HG02759 (cell line): ENCODE results near the gene C16orf89.

Experiments
- ATAC-seq: cut with Tn5 transposase; IDR thresholded peaks from one replicate; pipeline ENCODE4 v1.9.1; 2021; ENCODE audit warnings: mild to moderate bottlenecking, moderate library complexity; ENCODE audit not compliant: unreplicated experiment

C16orf89 gene

GRCh38 chr16:5033256-5034166, 32.2 kb downstream of the C16orf89 start, which contains the start of gene NAGPA:
Gene NAGPA (minus strand): TSS chr16:5033935. CDS start chr16:5033914, 21 bp downstream.
- ATAC-seq = peak; percentile 92

GRCh38 chr16:5032748-5033167, 33.0 kb downstream of the C16orf89 start:
- no peak for ATAC-seq

- no peak for ATAC-seq
Observed at GRCh38 chr16:5031601-5032000, 34.2 kb downstream of the C16orf89 start.

- ATAC-seq = no peak
Observed at GRCh38 chr16:5030251-5030870, 35.4 kb downstream of the C16orf89 start.

DNA sequence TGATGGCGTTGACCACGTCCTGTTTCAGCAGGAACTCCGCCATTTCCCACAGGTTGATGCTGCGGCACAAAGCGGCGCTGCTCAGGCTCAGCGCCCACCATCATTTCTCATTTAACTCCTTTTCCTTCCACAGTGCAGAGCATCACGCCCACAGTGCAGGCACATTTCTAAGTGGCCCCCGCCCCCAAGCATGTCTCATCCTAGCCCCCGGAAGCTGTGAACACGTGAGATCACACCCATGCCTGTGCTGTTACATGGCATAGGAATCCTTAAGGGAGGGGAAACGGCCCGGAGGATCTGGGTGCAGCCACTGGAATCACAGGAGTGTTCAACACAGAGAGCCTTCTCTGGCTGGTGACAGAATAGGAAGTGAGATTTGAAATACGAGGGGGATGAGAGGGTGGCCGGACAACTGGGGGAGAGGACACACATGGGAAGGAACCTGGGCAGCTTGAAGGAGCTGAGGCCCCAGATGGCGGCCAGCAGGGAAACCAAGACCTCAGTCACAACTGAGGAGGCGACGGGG, 36.7 kb downstream of the C16orf89 start:
- no peak for ATAC-seq

GRCh38 chr16:5027575-5028235, 38.1 kb downstream of the C16orf89 start:
- no peak for ATAC-seq

DNA sequence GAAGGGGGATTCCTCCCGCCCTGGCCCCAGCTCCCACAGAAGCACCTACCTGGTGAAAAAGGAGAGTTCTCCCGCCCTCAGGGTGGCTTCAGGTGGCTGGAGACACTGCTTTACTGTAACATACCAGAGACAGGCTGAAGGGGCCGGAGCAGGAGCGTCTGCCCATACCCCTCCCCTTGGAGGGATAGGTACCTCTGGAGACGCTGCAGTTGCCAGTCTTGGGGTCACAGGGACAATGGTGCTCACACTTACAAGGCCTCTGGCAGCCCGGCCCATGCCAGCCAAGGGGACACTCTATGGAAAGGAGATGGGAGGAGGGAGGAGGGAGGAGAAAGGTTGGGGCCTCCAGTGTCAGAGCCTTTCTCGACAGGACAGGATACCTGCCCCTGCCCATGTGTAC, 38.7 kb downstream of the C16orf89 start:
- ATAC-seq = no peak

DNA sequence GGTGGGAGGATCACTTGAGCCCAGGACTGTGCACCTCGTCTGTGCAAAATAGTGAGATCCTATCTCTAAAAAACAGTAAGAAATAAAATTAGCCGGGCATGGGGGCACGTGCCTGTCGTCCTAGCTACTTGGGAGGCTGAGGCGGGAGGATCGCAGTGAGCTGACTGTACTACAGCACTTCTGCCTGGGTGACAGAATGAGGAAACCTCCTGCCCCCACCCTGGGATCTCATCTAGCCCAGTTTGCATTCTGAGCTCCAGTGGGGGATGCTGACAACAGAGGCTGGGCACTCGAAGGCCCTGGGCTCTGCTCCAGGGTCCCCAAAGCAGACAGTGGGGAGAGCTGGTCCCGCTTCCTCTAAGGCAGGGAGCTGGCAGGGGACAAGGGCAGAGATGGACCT, 39.1 kb downstream of the C16orf89 start:
- ATAC-seq = no peak

DNA sequence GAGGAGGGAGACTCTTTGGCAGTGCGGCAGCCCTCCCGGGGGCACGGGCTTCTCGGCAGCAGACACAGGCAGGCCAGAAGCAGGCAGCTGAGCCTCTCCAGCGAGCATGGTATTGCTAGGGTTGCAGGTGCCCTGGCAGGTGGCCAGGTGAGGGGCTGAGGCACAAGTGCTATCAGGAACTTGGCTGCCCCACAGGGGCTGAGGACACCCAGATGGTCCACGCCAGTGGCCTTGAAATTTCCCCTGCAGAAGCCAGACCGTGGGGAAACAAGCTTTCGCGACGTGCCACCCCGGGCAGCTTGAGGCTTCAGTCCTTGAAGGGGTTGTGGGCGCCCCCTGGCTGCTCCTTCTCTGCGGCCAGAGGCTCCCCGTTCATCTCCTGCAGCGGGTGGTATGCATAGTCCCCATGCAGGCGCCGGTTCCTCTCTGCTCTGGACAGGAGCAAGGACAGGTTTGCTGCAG, 40.6 kb downstream of the C16orf89 start:
- ATAC-seq = no peak

DNA sequence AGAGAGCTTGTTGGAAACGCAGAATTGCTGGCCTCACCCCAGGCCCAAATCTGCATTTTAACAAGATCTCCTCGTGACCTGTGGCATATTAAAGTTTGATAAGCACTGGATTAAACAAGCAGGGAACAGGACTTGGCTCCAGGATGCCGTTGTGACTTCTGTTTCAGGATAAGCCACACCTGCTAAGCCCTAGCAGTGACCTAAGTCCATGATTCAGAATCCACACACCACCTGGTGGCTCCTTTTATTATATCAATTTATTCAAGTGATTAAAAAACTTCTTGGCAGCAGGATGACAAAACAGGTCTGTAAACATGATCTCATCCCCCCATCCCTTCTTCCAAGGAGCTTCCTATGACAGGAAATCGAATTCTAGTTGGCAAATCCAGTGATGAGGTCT, 41.1 kb downstream of the C16orf89 start:
- ATAC-seq = no peak

- ATAC-seq = no peak
Observed at GRCh38 chr16:5022521-5022920, 43.2 kb downstream of the C16orf89 start.

DNA sequence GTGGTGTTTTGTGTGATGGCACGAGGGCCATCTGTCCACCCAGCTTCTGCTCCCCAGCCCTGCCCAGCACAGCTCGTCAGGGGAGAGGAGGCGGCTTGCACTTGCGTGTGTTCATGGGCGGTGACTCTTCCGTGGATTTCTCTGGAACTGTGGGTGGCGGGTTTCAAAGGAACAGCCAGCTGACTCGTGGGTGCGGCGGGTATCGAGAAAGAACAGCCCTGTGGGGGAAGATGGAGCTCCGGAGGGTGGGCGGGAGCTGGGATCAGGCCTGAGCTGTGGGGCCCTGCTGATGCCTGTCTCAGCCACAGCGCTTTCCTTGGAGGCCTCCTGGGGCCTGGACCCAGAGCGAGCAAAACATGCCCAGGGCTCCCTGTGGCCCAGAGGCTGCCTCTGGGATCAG, 45.2 kb downstream of the C16orf89 start:
- ATAC-seq = no peak

DNA sequence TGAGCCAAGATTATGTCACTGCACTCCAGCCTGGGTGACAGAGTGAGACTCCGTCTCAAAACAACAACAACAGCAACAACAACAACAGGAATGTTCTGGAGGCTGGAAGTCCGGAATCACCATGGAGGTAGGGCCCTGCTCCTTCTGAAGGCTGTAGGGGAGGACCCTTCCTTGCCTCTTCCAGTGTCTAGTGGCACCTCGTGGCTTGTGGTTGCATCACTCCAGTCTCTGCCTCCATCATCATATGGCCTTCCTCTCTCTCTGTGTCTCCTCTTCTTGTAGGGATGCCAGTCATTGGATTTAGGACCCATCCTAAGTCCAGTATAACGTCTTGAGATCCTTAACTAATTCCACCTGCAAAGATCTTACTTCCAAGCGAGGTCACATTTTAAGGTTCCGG, 46.0 kb downstream of the C16orf89 start:
- no peak for ATAC-seq

DNA sequence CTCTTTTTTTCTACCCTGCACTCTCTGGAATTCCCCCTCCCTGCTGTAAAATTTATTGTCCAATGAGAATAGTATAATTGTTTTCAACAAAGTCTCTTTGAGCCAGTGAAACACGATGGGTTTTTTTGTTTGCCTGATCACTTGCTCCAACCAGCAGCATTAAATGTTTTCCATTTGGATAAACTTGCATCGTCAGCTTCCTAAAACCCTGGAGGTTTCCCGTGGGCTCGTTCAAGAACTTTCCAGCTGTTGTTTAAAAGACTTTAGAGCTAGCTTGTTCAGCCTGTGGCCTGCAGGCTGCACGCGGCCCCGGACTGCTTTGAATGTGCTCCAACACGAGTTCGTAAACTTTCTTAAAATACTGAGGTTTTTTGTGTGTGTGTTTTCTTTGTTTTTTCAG, 47.0 kb downstream of the C16orf89 start:
- ATAC-seq = no peak

- ATAC-seq = no peak
Observed at GRCh38 chr16:5017678-5017969, 48.1 kb downstream of the C16orf89 start.

- ATAC-seq = no peak
Observed at GRCh38 chr16:5016967-5017677, 48.6 kb downstream of the C16orf89 start.

- no peak for ATAC-seq
Observed at GRCh38 chr16:5015887-5016286, 49.9 kb downstream of the C16orf89 start.

DNA sequence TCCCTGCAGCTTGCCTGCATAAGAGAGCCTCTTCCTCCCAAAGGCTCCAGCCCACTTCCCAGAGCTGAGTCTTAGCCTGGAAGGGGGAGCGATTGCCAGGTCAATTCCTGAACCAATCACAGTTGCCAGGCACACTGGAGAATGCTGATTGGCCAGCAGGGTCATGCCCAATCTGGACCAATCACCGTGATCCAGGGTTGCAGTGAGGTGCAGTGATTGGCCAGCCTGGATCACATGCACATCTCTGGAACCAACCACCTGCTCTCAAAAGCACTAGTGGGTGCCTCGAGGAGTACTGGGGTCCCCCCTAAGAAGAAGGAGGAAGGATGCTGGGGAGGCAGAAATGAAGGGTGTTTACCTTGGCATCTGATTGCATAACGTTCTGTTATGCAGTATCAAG, 50.4 kb downstream of the C16orf89 start:
- no peak for ATAC-seq

DNA sequence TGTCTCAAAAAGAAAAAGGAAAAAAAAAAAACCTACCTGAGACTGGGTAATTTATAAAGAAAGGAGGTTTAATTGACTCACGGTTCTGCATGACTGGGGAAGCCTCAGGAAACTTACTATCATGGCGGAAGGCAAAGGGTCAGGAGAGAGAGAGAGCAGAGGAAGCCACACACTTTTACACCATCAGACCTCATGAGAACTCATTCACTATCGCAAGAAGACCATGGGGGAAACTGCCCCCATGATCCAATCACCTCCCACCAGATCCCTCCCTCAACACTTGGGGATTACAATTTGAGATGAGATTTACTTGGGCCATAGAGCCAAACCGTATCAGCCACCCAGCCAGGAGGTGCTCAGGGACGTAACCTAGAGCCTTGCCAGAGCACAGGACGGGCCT, 52.9 kb downstream of the C16orf89 start:
- ATAC-seq = no peak

GRCh38 chr16:5011637-5012036, 54.1 kb downstream of the C16orf89 start:
- no peak for ATAC-seq
